Caco-2 (cell line): ENCODE data around the gene GOLT1B. TPM values are rescaled to one million over a fixed set of nuclear protein-coding genes. Genes with fewer than 3 reads are reported as not detected.

ENCODE experiments used
- BruUV-seq: library from RNA; stranded (reverse); fragments of 400-500 nt; replicated peaks from 2 replicates; lab custom pipeline; 2021; lab: Mats Ljungman, UMichigan
- CTCF ChIA-PET: fragments of 300-600 bp; sonication (Branson Sonifier 250); formaldehyde crosslinking; loops from one replicate; lab custom pipeline; 2022; ENCODE audit warnings: antibody characterized with exemption; lab: Charles Lee
- POLR2A ChIA-PET: fragments of 300-600 bp; sonication (Branson Sonifier 250); formaldehyde crosslinking; loops from one replicate; lab custom pipeline; 2022; ENCODE audit warnings: antibody characterized with exemption; lab: Charles Lee
- DNase-seq, 2 experiments: peaks; one replicate each; pipeline versions ENCODE4 v3.0.0 to v3.0.0-alpha.2; 2020 to 2022
- H3K27me3 ChIP-seq: replicated peaks from 2 replicates; pipeline ENCODE4 v1.6.0; 2011; ENCODE audit warnings: low read length; ENCODE audit not compliant: control insufficient read depth, insufficient read depth
- H3K36me3 ChIP-seq: 2 replicates; pipeline ENCODE4 v1.5.1; 2011; ENCODE audit warnings: low read length; ENCODE audit not compliant: control insufficient read depth, insufficient read depth
- H3K4me1 ChIP-seq: fragments of 250-450 bp; sonication (Bioruptor Pico); 2 replicates; pipeline ENCODE4 v1.5.1; 2020; ENCODE audit warnings: mild to moderate bottlenecking
- H3K4me3 ChIP-seq: 2 replicates; pipeline ENCODE4 v1.5.1; 2011; ENCODE audit warnings: low read depth, mild to moderate bottlenecking, control low read depth, low read length
- H3K9me3 ChIP-seq: fragments of 250-450 bp; sonication (Bioruptor Pico); 2 replicates; pipeline ENCODE4 v1.5.1; 2020; ENCODE audit warnings: mild to moderate bottlenecking, moderate library complexity
- H3K27ac Mint-ChIP-seq: one replicate; pipeline ENCODE4 v1.8.0; 2022; ENCODE audit warnings: mixed read lengths; ENCODE audit not compliant: unreplicated experiment
- H3K27me3 Mint-ChIP-seq: one replicate; pipeline ENCODE4 v1.8.0; 2022; ENCODE audit warnings: mixed read lengths; ENCODE audit not compliant: insufficient read depth, unreplicated experiment
- H3K36me3 Mint-ChIP-seq: one replicate; pipeline ENCODE4 v1.8.0; 2022; ENCODE audit warnings: mild to moderate bottlenecking, mixed read lengths; ENCODE audit not compliant: insufficient read depth, unreplicated experiment
- H3K4me1 Mint-ChIP-seq: one replicate; pipeline ENCODE4 v1.8.0; 2022; ENCODE audit warnings: low read depth, mixed read lengths; ENCODE audit not compliant: unreplicated experiment
- H3K4me3 Mint-ChIP-seq: one replicate; pipeline ENCODE4 v1.8.0; 2022; ENCODE audit warnings: mild to moderate bottlenecking, moderate library complexity, mixed read lengths; ENCODE audit not compliant: unreplicated experiment
- H3K9me3 Mint-ChIP-seq: one replicate; pipeline ENCODE4 v1.8.0; 2022; ENCODE audit warnings: mixed read lengths; ENCODE audit not compliant: unreplicated experiment
- intact Hi-C: fragments of 100-400 bp; cut with micrococcal nuclease; formaldehyde crosslinking; loops from one replicate; pipeline ENCODE4 v1.10.0; 2022; ENCODE audit not compliant: unreplicated experiment
- total RNA-seq: library from RNA; stranded (reverse); gene quantifications from 2 replicates; pipeline ENCODE4 v1.2.3, GENCODE V29; 2022
- TF ChIP-seq, protein P1 (sequence below), 2 experiments: fragments of 200-600 bp in 1 of 2; IDR thresholded peaks; 1 replicate in 1 of 2; 2 replicates in 1 of 2; pipeline versions ENCODE4 v1.5.1 to v1.8.0; 2011 to 2022; ENCODE audit warnings: antibody characterized with exemption in 1 of 2, control low read depth in 1 of 2, inconsistent platforms in 1 of 2, low read depth in 1 of 2, low read length in 1 of 2, mild to moderate bottlenecking in 1 of 2, moderate library complexity in 1 of 2; ENCODE audit not compliant: insufficient read depth in 1 of 2, severe bottlenecking in 1 of 2, unreplicated experiment in 1 of 2

The GOLT1B gene
- total RNA-seq, 1 experiment from 2014 or later = 81.7 TPM

- ChIA-PET POLR2A (no interaction called here), CTCF (no interaction called here)
- H3K9me3 ChIP-seq = no peaks in the 10 kb centered on the region
- H3K27me3 Mint-ChIP-seq = no peaks in the 10 kb centered on the region
- H3K4me3 ChIP-seq = no peak overlapping the region
- H3K9me3 Mint-ChIP-seq = no peaks in the 10 kb centered on the region
- TF ChIP-seq, protein P1, sequence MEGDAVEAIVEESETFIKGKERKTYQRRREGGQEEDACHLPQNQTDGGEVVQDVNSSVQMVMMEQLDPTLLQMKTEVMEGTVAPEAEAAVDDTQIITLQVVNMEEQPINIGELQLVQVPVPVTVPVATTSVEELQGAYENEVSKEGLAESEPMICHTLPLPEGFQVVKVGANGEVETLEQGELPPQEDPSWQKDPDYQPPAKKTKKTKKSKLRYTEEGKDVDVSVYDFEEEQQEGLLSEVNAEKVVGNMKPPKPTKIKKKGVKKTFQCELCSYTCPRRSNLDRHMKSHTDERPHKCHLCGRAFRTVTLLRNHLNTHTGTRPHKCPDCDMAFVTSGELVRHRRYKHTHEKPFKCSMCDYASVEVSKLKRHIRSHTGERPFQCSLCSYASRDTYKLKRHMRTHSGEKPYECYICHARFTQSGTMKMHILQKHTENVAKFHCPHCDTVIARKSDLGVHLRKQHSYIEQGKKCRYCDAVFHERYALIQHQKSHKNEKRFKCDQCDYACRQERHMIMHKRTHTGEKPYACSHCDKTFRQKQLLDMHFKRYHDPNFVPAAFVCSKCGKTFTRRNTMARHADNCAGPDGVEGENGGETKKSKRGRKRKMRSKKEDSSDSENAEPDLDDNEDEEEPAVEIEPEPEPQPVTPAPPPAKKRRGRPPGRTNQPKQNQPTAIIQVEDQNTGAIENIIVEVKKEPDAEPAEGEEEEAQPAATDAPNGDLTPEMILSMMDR (IDR thresholded peaks at IDR 0.05; ENCODE audit: insufficient read depth in 1 of 2, low read depth in 1 of 2, low read length in 1 of 2, severe bottlenecking in 1 of 2, unreplicated experiment in 1 of 2) = no peak
- H3K4me1 Mint-ChIP-seq = no peaks in the 10 kb centered on the region
- no peaks in the 10 kb centered on the region for H3K36me3 ChIP-seq
- BruUV-seq = no TSS peak
- DNase-seq = no peak
- intact Hi-C loops = no loop called here
- H3K27me3 ChIP-seq = no peaks in the 10 kb centered on the region
- no peak overlapping the region for H3K4me3 Mint-ChIP-seq
- H3K4me1 ChIP-seq = no peaks in the 10 kb centered on the region; the same call in 1 of the 2 replicates
- no peak overlapping the region for H3K27ac Mint-ChIP-seq
- H3K36me3 Mint-ChIP-seq = peaks cover 46% of the 10 kb centered on the region
These were observed 29.3 kb upstream of the GOLT1B start for GRCh38 chr12:21472197-21472823.

- intact Hi-C loops = no loop called here
- no peaks in the 10 kb centered on the region for H3K36me3 ChIP-seq
These were observed 26.0 kb upstream of the GOLT1B start for GRCh38 chr12:21475552-21475951.

GRCh38 chr12:21476949-21477348, 24.6 kb upstream of the GOLT1B start:
- Histone ChIP-seq H3K36me3 (no peaks in the 10 kb centered on the region), H3K27me3 (no peaks in the 10 kb centered on the region), H3K9me3 (no peaks in the 10 kb centered on the region), H3K4me3 (no peak overlapping the region), H3K4me1 (no peaks in the 10 kb centered on the region)
- H3K36me3 Mint-ChIP-seq = peaks cover 13% of the 10 kb centered on the region
- no peaks in the 10 kb centered on the region for H3K9me3 Mint-ChIP-seq
- H3K27me3 Mint-ChIP-seq = no peaks in the 10 kb centered on the region
- CTCF ChIA-PET = no interaction called here
- no peaks in the 10 kb centered on the region for H3K4me1 Mint-ChIP-seq
- TF ChIP-seq, protein P1 (IDR thresholded peaks at IDR 0.05; ENCODE audit: insufficient read depth in 1 of 2, low read depth in 1 of 2, low read length in 1 of 2, severe bottlenecking in 1 of 2, unreplicated experiment in 1 of 2) = no peak
- intact Hi-C loops = no loop called here
- no peak overlapping the region for H3K27ac Mint-ChIP-seq
- POLR2A ChIA-PET = no interaction called here
- no peak for DNase-seq
- BruUV-seq = no TSS peak
- H3K4me3 Mint-ChIP-seq = no peak overlapping the region

More at GRCh38 chr12:21475552-21475951, 26.0 kb upstream of the GOLT1B start:
- TF ChIP-seq, protein P1 (IDR thresholded peaks at IDR 0.05; ENCODE audit: insufficient read depth in 1 of 2, low read depth in 1 of 2, low read length in 1 of 2, severe bottlenecking in 1 of 2, unreplicated experiment in 1 of 2) = no peak
- Mint-ChIP-seq H3K27me3 (no peaks in the 10 kb centered on the region), H3K4me1 (no peaks in the 10 kb centered on the region), H3K36me3 (peaks cover 22% of the 10 kb centered on the region), H3K9me3 (no peaks in the 10 kb centered on the region), H3K4me3 (no peak overlapping the region), H3K27ac (no peak overlapping the region)
- Histone ChIP-seq H3K4me3 (no peak overlapping the region), H3K27me3 (no peaks in the 10 kb centered on the region), H3K9me3 (no peaks in the 10 kb centered on the region), H3K4me1 (no peaks in the 10 kb centered on the region)
- ChIA-PET CTCF (no interaction called here), POLR2A (no interaction called here)
- no peak for DNase-seq
- BruUV-seq = no TSS peak
